OCI-LY1 (cell line): ENCODE data around the gene CIAPIN1.

Experiments
- H2AFZ ChIP-seq: fragments of 200-600 bp; sonication (generic), shearing (Covaris generic); 2 replicates; pipeline ENCODE4 v1.6.0; 2014; ENCODE audit warnings: antibody characterized with exemption, mild to moderate bottlenecking, low read length
- H3F3A ChIP-seq: fragments of 200-600 bp; sonication (generic), shearing (Covaris generic); 2 replicates; pipeline ENCODE4 v1.6.0; 2014; ENCODE audit warnings: mild to moderate bottlenecking, antibody characterized with exemption, low read length, moderate library complexity; ENCODE audit not compliant: insufficient read depth
- H3K27ac ChIP-seq: fragments of 200-600 bp; sonication (generic); 2 replicates; pipeline ENCODE4 v1.5.1; 2014; ENCODE audit warnings: low read length, mixed run types, mild to moderate bottlenecking, low read depth; ENCODE audit not compliant: poor library complexity, severe bottlenecking
- H3K27me3 ChIP-seq: fragments of 200-600 bp; sonication (generic); 2 replicates; pipeline ENCODE4 v1.6.0; 2014; ENCODE audit warnings: antibody characterized with exemption, mild to moderate bottlenecking, low read length, moderate library complexity; ENCODE audit not compliant: insufficient read depth
- H3K36me3 ChIP-seq: fragments of 200-600 bp; sonication (generic); 2 replicates; pipeline ENCODE4 v1.6.1; 2014; ENCODE audit warnings: mild to moderate bottlenecking, antibody characterized with exemption, low read length, moderate library complexity, mixed read lengths; ENCODE audit not compliant: insufficient read depth
- H3K4me1 ChIP-seq: fragments of 200-600 bp; sonication (generic); 2 replicates; pipeline ENCODE4 v1.5.1; 2014; ENCODE audit warnings: mild to moderate bottlenecking, low read length, moderate library complexity; ENCODE audit not compliant: insufficient read depth, severe bottlenecking
- H3K4me2 ChIP-seq: fragments of 200-600 bp; sonication (generic), shearing (Covaris generic); 2 replicates; pipeline ENCODE4 v1.6.1; 2014; ENCODE audit warnings: low read length
- H3K4me3 ChIP-seq: fragments of 200-600 bp; sonication (generic); 2 replicates; pipeline ENCODE4 v1.5.1; 2014; ENCODE audit warnings: low read length, low read depth, mild to moderate bottlenecking, mixed read lengths; ENCODE audit not compliant: poor library complexity, severe bottlenecking
- H3K79me2 ChIP-seq: fragments of 200-600 bp; shearing (Covaris generic); 2 replicates; pipeline ENCODE4 v1.6.1; 2016; ENCODE audit warnings: mixed run types, low read length, mixed read lengths; ENCODE audit not compliant: insufficient read depth
- H3K9ac ChIP-seq: fragments of 200-600 bp; sonication (generic), shearing (Covaris generic); 2 replicates; pipeline ENCODE4 v1.6.1; 2014; ENCODE audit warnings: mild to moderate bottlenecking, low read length, mixed read lengths
- H3K9me2 ChIP-seq: fragments of 200-600 bp; sonication (generic), shearing (Covaris generic); 2 replicates; pipeline ENCODE4 v1.6.1; 2014; ENCODE audit warnings: low read depth, mild to moderate bottlenecking, low read length, mixed read lengths
- H3K9me3 ChIP-seq: fragments of 200-600 bp; shearing (Covaris generic); 2 replicates; pipeline ENCODE4 v1.6.1; 2014; ENCODE audit warnings: low read length, mixed read lengths
- H4K20me1 ChIP-seq: fragments of 200-600 bp; sonication (generic), shearing (Covaris generic); 2 replicates; pipeline ENCODE4 v1.6.0; 2016; ENCODE audit warnings: mild to moderate bottlenecking, low read length; ENCODE audit not compliant: insufficient read depth
- CTCF ChIP-seq: fragments of 200-600 bp; sonication (generic), shearing (Covaris generic); IDR thresholded peaks from 2 replicates; pipeline ENCODE4 v1.5.1; 2017; ENCODE audit warnings: mild to moderate bottlenecking, antibody characterized with exemption, low read length, moderate library complexity, mixed read lengths
- EZH2 ChIP-seq: fragments of 200-600 bp; sonication (generic), shearing (Covaris generic); IDR thresholded peaks from 2 replicates; pipeline ENCODE4 v1.8.0; 2017; ENCODE audit warnings: borderline replicate concordance, mixed run types, mild to moderate bottlenecking, antibody characterized with exemption, low read length, moderate library complexity, mixed read lengths

CIAPIN1 gene

GRCh38 chr16:57469917-57470470 is 22.8 kb upstream of the CIAPIN1 start:
- H3K27ac ChIP-seq = no peak overlapping the region
- H3F3A ChIP-seq = no peaks in the 10 kb centered on the region
- H3K9ac ChIP-seq = no peak overlapping the region
- H3K4me3 ChIP-seq = no peak overlapping the region
- H3K9me2 ChIP-seq = no peaks in the 10 kb centered on the region
- TF ChIP-seq EZH2 (no peak), CTCF (no peak)
- H2AFZ ChIP-seq = no peak overlapping the region
- H3K9me3 ChIP-seq = no peaks in the 10 kb centered on the region
- no peak overlapping the region for H3K4me2 ChIP-seq
- H3K36me3 ChIP-seq = peaks cover 58% of the 10 kb centered on the region
- H3K4me1 ChIP-seq = no peaks in the 10 kb centered on the region
- H3K27me3 ChIP-seq = no peaks in the 10 kb centered on the region
- no peaks in the 10 kb centered on the region for H3K79me2 ChIP-seq
- no peaks in the 10 kb centered on the region for H4K20me1 ChIP-seq

- Histone ChIP-seq H3K27me3 (no peaks in the 10 kb centered on the region), H3K4me2 (no peak overlapping the region), H3K27ac (no peak overlapping the region), H3K4me3 (no peak overlapping the region), H3K9ac (no peak overlapping the region), H3K79me2 (peaks cover 3% of the 10 kb centered on the region; the same call in 1 of the 2 replicates), H3K9me3 (no peaks in the 10 kb centered on the region), H3F3A (no peaks in the 10 kb centered on the region), H3K9me2 (no peaks in the 10 kb centered on the region), H4K20me1 (no peaks in the 10 kb centered on the region), H2AFZ (no peak overlapping the region), H3K4me1 (no peaks in the 10 kb centered on the region), H3K36me3 (peaks cover 66% of the 10 kb centered on the region)
- TF ChIP-seq CTCF = no peak
- no peak for TF ChIP-seq EZH2
Observed at GRCh38 chr16:57469046-57469445, 21.9 kb upstream of the CIAPIN1 start.

GRCh38 chr16:57468346-57468745 is 21.2 kb upstream of the CIAPIN1 start:
- Histone ChIP-seq H3K27ac (no peak overlapping the region), H4K20me1 (no peaks in the 10 kb centered on the region), H3F3A (no peaks in the 10 kb centered on the region), H3K4me1 (peaks cover 4% of the 10 kb centered on the region), H3K79me2 (peaks cover 3% of the 10 kb centered on the region; the same call in 1 of the 2 replicates), H3K27me3 (no peaks in the 10 kb centered on the region), H3K36me3 (peaks cover 68% of the 10 kb centered on the region), H3K9me2 (no peaks in the 10 kb centered on the region), H3K9me3 (no peaks in the 10 kb centered on the region), H3K9ac (no peak overlapping the region), H3K4me3 (no peak overlapping the region), H3K4me2 (no peak overlapping the region), H2AFZ (no peak overlapping the region)
- TF ChIP-seq CTCF (no peak), EZH2 (no peak)
